OCI-LY1 (cell line): ENCODE measurements around the gene SCYGR8.

Experiments
- H2AFZ ChIP-seq: fragments of 200-600 bp; sonication (generic), shearing (Covaris generic); 2 replicates; pipeline ENCODE4 v1.6.0; 2014; ENCODE audit warnings: antibody characterized with exemption, mild to moderate bottlenecking, low read length
- H3F3A ChIP-seq: fragments of 200-600 bp; sonication (generic), shearing (Covaris generic); 2 replicates; pipeline ENCODE4 v1.6.0; 2014; ENCODE audit warnings: mild to moderate bottlenecking, antibody characterized with exemption, low read length, moderate library complexity; ENCODE audit not compliant: insufficient read depth
- H3K27ac ChIP-seq: fragments of 200-600 bp; sonication (generic); 2 replicates; pipeline ENCODE4 v1.5.1; 2014; ENCODE audit warnings: low read length, mixed run types, mild to moderate bottlenecking, low read depth; ENCODE audit not compliant: poor library complexity, severe bottlenecking
- H3K27me3 ChIP-seq: fragments of 200-600 bp; sonication (generic); 2 replicates; pipeline ENCODE4 v1.6.0; 2014; ENCODE audit warnings: antibody characterized with exemption, mild to moderate bottlenecking, low read length, moderate library complexity; ENCODE audit not compliant: insufficient read depth
- H3K36me3 ChIP-seq: fragments of 200-600 bp; sonication (generic); 2 replicates; pipeline ENCODE4 v1.6.1; 2014; ENCODE audit warnings: mild to moderate bottlenecking, antibody characterized with exemption, low read length, moderate library complexity, mixed read lengths; ENCODE audit not compliant: insufficient read depth
- H3K4me1 ChIP-seq: fragments of 200-600 bp; sonication (generic); 2 replicates; pipeline ENCODE4 v1.5.1; 2014; ENCODE audit warnings: mild to moderate bottlenecking, low read length, moderate library complexity; ENCODE audit not compliant: insufficient read depth, severe bottlenecking
- H3K4me2 ChIP-seq: fragments of 200-600 bp; sonication (generic), shearing (Covaris generic); 2 replicates; pipeline ENCODE4 v1.6.1; 2014; ENCODE audit warnings: low read length
- H3K4me3 ChIP-seq: fragments of 200-600 bp; sonication (generic); 2 replicates; pipeline ENCODE4 v1.5.1; 2014; ENCODE audit warnings: low read length, low read depth, mild to moderate bottlenecking, mixed read lengths; ENCODE audit not compliant: poor library complexity, severe bottlenecking
- H3K79me2 ChIP-seq: fragments of 200-600 bp; shearing (Covaris generic); 2 replicates; pipeline ENCODE4 v1.6.1; 2016; ENCODE audit warnings: mixed run types, low read length, mixed read lengths; ENCODE audit not compliant: insufficient read depth
- H3K9ac ChIP-seq: fragments of 200-600 bp; sonication (generic), shearing (Covaris generic); 2 replicates; pipeline ENCODE4 v1.6.1; 2014; ENCODE audit warnings: mild to moderate bottlenecking, low read length, mixed read lengths
- H3K9me2 ChIP-seq: fragments of 200-600 bp; sonication (generic), shearing (Covaris generic); 2 replicates; pipeline ENCODE4 v1.6.1; 2014; ENCODE audit warnings: low read depth, mild to moderate bottlenecking, low read length, mixed read lengths
- H3K9me3 ChIP-seq: fragments of 200-600 bp; shearing (Covaris generic); 2 replicates; pipeline ENCODE4 v1.6.1; 2014; ENCODE audit warnings: low read length, mixed read lengths
- H4K20me1 ChIP-seq: fragments of 200-600 bp; sonication (generic), shearing (Covaris generic); 2 replicates; pipeline ENCODE4 v1.6.0; 2016; ENCODE audit warnings: mild to moderate bottlenecking, low read length; ENCODE audit not compliant: insufficient read depth
- CTCF ChIP-seq: fragments of 200-600 bp; sonication (generic), shearing (Covaris generic); IDR thresholded peaks from 2 replicates; pipeline ENCODE4 v1.5.1; 2017; ENCODE audit warnings: mild to moderate bottlenecking, antibody characterized with exemption, low read length, moderate library complexity, mixed read lengths
- EZH2 ChIP-seq: fragments of 200-600 bp; sonication (generic), shearing (Covaris generic); IDR thresholded peaks from 2 replicates; pipeline ENCODE4 v1.8.0; 2017; ENCODE audit warnings: borderline replicate concordance, mixed run types, mild to moderate bottlenecking, antibody characterized with exemption, low read length, moderate library complexity, mixed read lengths

The SCYGR8 gene

DNA sequence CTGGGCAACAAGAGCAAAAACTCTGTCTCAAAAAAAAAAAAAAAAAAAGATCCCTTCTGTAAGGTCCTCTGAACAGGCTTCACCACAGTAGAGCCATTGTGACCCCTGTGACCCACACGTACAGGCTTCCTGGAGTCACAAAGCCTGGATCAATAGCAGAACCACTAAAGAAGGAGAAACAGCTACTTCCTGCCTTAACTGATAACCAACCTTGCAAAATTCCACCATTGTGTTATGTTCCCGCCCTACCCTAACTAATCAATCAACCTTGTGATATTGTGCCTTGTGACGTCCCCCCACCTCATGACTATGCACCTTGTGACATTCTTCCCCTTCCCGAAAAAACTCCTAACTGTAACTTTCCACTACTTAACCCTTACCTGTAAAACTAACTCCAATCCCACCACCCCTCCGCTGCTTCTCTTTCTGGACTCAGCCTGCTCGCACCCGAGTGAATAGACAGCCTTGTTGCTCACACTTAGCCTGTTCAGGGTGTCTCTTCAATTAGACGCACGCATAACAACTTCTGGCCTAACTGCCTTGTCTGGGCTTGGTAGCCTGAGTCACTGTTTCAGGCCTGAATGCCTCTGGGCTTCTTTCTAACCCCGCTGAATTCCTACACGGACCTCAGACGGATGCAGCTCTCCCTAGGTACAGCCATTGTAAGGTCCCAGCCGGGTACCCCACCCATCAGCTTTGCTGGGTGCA lies 13.9 kb downstream of the SCYGR8 start:
- Histone ChIP-seq H3K79me2 (no peaks in the 10 kb centered on the region), H3K27ac (no peak overlapping the region), H3K4me3 (no peak overlapping the region), H3K9ac (no peak overlapping the region), H4K20me1 (no peaks in the 10 kb centered on the region), H3K9me2 (no peaks in the 10 kb centered on the region), H3K4me1 (no peaks in the 10 kb centered on the region), H3F3A (no peaks in the 10 kb centered on the region), H3K36me3 (no peaks in the 10 kb centered on the region), H3K27me3 (no peaks in the 10 kb centered on the region), H3K4me2 (no peak overlapping the region), H2AFZ (no peak overlapping the region), H3K9me3 (no peaks in the 10 kb centered on the region)
- TF ChIP-seq EZH2, result no peak
- no peak for TF ChIP-seq CTCF

GRCh38 chr2:227761740-227762476 lies 16.2 kb downstream of the SCYGR8 start:
- Histone ChIP-seq H3K4me2 (no peak overlapping the region), H3K36me3 (no peaks in the 10 kb centered on the region), H4K20me1 (no peaks in the 10 kb centered on the region), H3F3A (no peaks in the 10 kb centered on the region), H3K9me2 (no peaks in the 10 kb centered on the region), H3K79me2 (no peaks in the 10 kb centered on the region), H2AFZ (no peak overlapping the region), H3K4me3 (no peak overlapping the region), H3K9me3 (no peaks in the 10 kb centered on the region), H3K4me1 (no peaks in the 10 kb centered on the region), H3K27me3 (peaks cover 3% of the 10 kb centered on the region; the same call in 1 of the 2 replicates), H3K9ac (no peak overlapping the region), H3K27ac (no peak overlapping the region)
- no peak for TF ChIP-seq CTCF
- TF ChIP-seq EZH2, result no peak

DNA sequence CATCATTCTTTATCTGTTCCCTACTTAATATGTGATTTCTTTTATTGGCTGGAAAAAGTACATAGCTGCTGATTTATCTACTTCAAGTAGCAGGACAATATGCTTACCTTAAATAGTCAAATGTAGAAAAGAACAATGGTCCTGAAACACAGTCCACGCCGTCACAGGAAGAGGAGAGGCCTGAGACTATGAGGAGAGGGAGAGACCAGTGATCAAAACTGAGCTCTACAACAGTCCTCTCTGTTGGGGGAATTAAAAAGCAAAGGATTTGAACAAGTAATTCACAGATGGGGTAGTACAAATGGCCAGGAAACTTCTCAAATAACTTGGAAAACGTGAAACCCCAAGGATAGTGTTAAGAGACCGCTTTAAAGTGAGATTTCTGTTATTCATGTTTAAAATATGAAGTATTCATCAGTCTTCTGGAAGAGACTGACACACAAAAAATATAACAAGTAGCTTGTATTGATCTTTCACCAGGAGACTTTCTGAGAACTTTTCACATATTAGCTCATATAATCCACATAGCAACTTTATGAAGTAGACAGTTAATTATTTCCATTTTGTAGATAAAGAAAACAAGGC lies 20.2 kb downstream of the SCYGR8 start:
- no peaks in the 10 kb centered on the region for H3K36me3 ChIP-seq
- no peaks in the 10 kb centered on the region for H3F3A ChIP-seq
- H3K9me2 ChIP-seq, result no peaks in the 10 kb centered on the region
- H3K4me3 ChIP-seq, result no peak overlapping the region
- no peaks in the 10 kb centered on the region for H4K20me1 ChIP-seq
- no peaks in the 10 kb centered on the region for H3K4me1 ChIP-seq
- no peaks in the 10 kb centered on the region for H3K9me3 ChIP-seq
- H3K4me2 ChIP-seq, result no peak overlapping the region
- H2AFZ ChIP-seq, result no peak overlapping the region
- no peak for TF ChIP-seq CTCF
- no peak for TF ChIP-seq EZH2
- no peak overlapping the region for H3K9ac ChIP-seq
- peaks cover 3% of the 10 kb centered on the region; the same call in 1 of the 2 replicates for H3K27me3 ChIP-seq
- H3K79me2 ChIP-seq, result no peaks in the 10 kb centered on the region
- no peak overlapping the region for H3K27ac ChIP-seq
